Liver (tissue), 9 donors: Measurements from ENCODE around the gene IPO9. TPM values are rescaled to one million over a fixed set of nuclear protein-coding genes. Genes with fewer than 3 reads are reported as not detected.

ENCODE experiments used
- DNase-seq: peaks from one replicate; pipeline ENCODE4 v3.0.0-alpha.2; 2017; ENCODE audit warnings: low spot score
- H3K27ac ChIP-seq, 2 donors: one replicate each; pipeline ENCODE4 v1.7.0; 2013; ENCODE audit warnings: inconsistent platforms in 2 of 2, low read length in 2 of 2, control low read depth in 1 of 2, low read depth in 1 of 2, mild to moderate bottlenecking in 1 of 2
- H3K27me3 ChIP-seq, 4 donors: one replicate each; pipeline versions ENCODE4 v1.6.1 to v1.7.0; 2013; ENCODE audit warnings: low read length in 3 of 4, inconsistent platforms in 1 of 4, mild to moderate bottlenecking in 1 of 4, moderate library complexity in 1 of 4; ENCODE audit not compliant: control insufficient read depth in 4 of 4, insufficient read depth in 4 of 4
- H3K36me3 ChIP-seq, 4 donors: one replicate each; pipeline versions ENCODE4 v1.6.1 to v1.7.0; 2013; ENCODE audit warnings: low read length in 3 of 4, mild to moderate bottlenecking in 3 of 4, low read depth in 1 of 4, moderate library complexity in 1 of 4; ENCODE audit not compliant: control insufficient read depth in 4 of 4, insufficient read depth in 3 of 4
- H3K4me1 ChIP-seq, 4 donors: one replicate each; pipeline versions ENCODE4 v1.6.1 to v1.7.0; 2013; ENCODE audit warnings: low read length in 3 of 4, mild to moderate bottlenecking in 3 of 4, moderate library complexity in 1 of 4; ENCODE audit not compliant: control insufficient read depth in 4 of 4, insufficient read depth in 4 of 4
- H3K4me3 ChIP-seq, 3 donors: one replicate each; pipeline versions ENCODE4 v1.6.1 to v1.7.0; 2013; ENCODE audit warnings: low read length in 3 of 3, control low read depth in 1 of 3, low read depth in 1 of 3, mild to moderate bottlenecking in 1 of 3
- H3K9ac ChIP-seq, 2 donors: one replicate each; pipeline ENCODE4 v1.7.0; 2013; ENCODE audit warnings: low read length in 2 of 2, mild to moderate bottlenecking in 2 of 2, moderate library complexity in 2 of 2, control low read depth in 1 of 2, low read depth in 1 of 2
- H3K9me3 ChIP-seq, 4 donors: one replicate each; pipeline versions ENCODE4 v1.6.1 to v1.7.0; 2013; ENCODE audit warnings: low read length in 3 of 4; ENCODE audit not compliant: control insufficient read depth in 4 of 4
- ATF3 ChIP-seq: IDR thresholded peaks from 2 replicates; pipeline ENCODE4 v1.6.1; 2016; ENCODE audit warnings: antibody characterized with exemption
- CTCF ChIP-seq: fragments of 150-350 bp; IDR thresholded peaks from 2 replicates; pipeline ENCODE4 v1.5.1; 2017; ENCODE audit warnings: improper control_type of control experiment, low read depth, low read length; ENCODE audit not compliant: missing input control
- EGR1 ChIP-seq, 2 donors: IDR thresholded peaks; 2 replicates each; pipeline ENCODE4 v1.6.1; 2016 to 2018; ENCODE audit warnings: antibody characterized with exemption in 2 of 2, low read depth in 2 of 2
- FOXA1 ChIP-seq: IDR thresholded peaks from 2 replicates; pipeline ENCODE4 v1.6.1; 2016; ENCODE audit warnings: antibody characterized with exemption
- FOXA2 ChIP-seq: IDR thresholded peaks from 2 replicates; pipeline ENCODE4 v1.6.1; 2016; ENCODE audit warnings: antibody characterized with exemption
- GABPA ChIP-seq, 2 donors: IDR thresholded peaks in 1 of 2; conservative IDR thresholded peaks in 1 of 2; 2 replicates each; pipeline ENCODE4 v1.6.1; 2016; ENCODE audit warnings: antibody characterized with exemption in 2 of 2, mild to moderate bottlenecking in 1 of 2, moderate library complexity in 1 of 2
- HNF4A ChIP-seq, 2 donors: conservative IDR thresholded peaks; 2 replicates each; pipeline ENCODE4 v1.6.1; 2016; ENCODE audit warnings: antibody characterized with exemption in 2 of 2, mild to moderate bottlenecking in 2 of 2
- HNF4G ChIP-seq: IDR thresholded peaks from 2 replicates; pipeline ENCODE4 v1.6.1; 2016; ENCODE audit warnings: antibody characterized with exemption
- JUND ChIP-seq, 2 donors: IDR thresholded peaks; 2 replicates each; pipeline ENCODE4 v1.6.1; 2016; ENCODE audit warnings: antibody characterized with exemption in 2 of 2
- MAX ChIP-seq: IDR thresholded peaks from 2 replicates; pipeline ENCODE4 v1.6.1; 2016; ENCODE audit warnings: antibody characterized with exemption
- NR2F2 ChIP-seq: IDR thresholded peaks from 2 replicates; pipeline ENCODE4 v1.6.1; 2016; ENCODE audit warnings: antibody characterized with exemption
- RAD21 ChIP-seq, 2 donors: IDR thresholded peaks; 2 replicates each; pipeline ENCODE4 v1.6.1; 2016; ENCODE audit warnings: antibody characterized with exemption in 2 of 2, mild to moderate bottlenecking in 2 of 2
- REST ChIP-seq: IDR thresholded peaks from 2 replicates; pipeline ENCODE4 v1.6.1; 2016; ENCODE audit warnings: antibody characterized with exemption, mild to moderate bottlenecking
- RXRA ChIP-seq, 2 donors: IDR thresholded peaks; 2 replicates each; pipeline ENCODE4 v1.6.1; 2017 to 2018; ENCODE audit warnings: antibody characterized with exemption in 2 of 2, mild to moderate bottlenecking in 1 of 2
- SP1 ChIP-seq: IDR thresholded peaks from 2 replicates; pipeline ENCODE4 v1.6.1; 2018; ENCODE audit warnings: antibody characterized with exemption, mild to moderate bottlenecking
- TAF1 ChIP-seq: conservative IDR thresholded peaks from 2 replicates; pipeline ENCODE4 v1.6.1; 2016; ENCODE audit warnings: antibody characterized with exemption, mild to moderate bottlenecking
- YY1 ChIP-seq: IDR thresholded peaks from 2 replicates; pipeline ENCODE4 v1.6.1; 2016; ENCODE audit warnings: antibody characterized with exemption, mild to moderate bottlenecking
- ZBTB33 ChIP-seq: IDR thresholded peaks from 2 replicates; pipeline ENCODE4 v1.6.1; 2016; ENCODE audit warnings: antibody characterized with exemption
- WGBS: extraction: QIAGEN DNeasy Blood & Tissue Kit; methylation state at CpG from one replicate; pipeline ENCODE4 v1.1.7; 2013; 5-methylcytosine and 5-hydroxymethylcytosine counted together
- polyA plus RNA-seq, 2 donors: library from polyadenylated mRNA; stranded (reverse) in 1 of 2; unstranded in 1 of 2; fragments of 200-250 nt in 1 of 2; fragments of >200 nt in 1 of 2; fragmentation: Nextera tagmentation in 1 of 2; extraction: Ambion mirVana in 1 of 2; gene quantifications; one replicate each; pipeline versions ENCODE4 v1.2.1 to v1.2.3, GENCODE V29; 2013 to 2015
- total RNA-seq, 2 donors: library from RNA; depleted of rRNA; stranded (reverse); fragments of >200 nt; gene quantifications; one replicate each; pipeline ENCODE4 v1.2.3, GENCODE V29; 2014
- donor health status: healthy.
- donor health status: healthy.
- donor health status: healthy.
- donor health status: healthy.
- donor health status: healthy.

IPO9 gene
- total and polyA plus RNA-seq, 4 donors = 6.6 to 22.1 (median 13.6) TPM

- Histone ChIP-seq H3K4me3 (no peak overlapping the region), H3K9ac (no peak overlapping the region), H3K36me3 (no peaks in the 10 kb centered on the region), H3K4me1 (peaks cover 7 to 25% (median 18%) of the 10 kb centered on the region in 4 donors), H3K27ac (no peak overlapping the region), H3K27me3 (no peaks in the 10 kb centered on the region), H3K9me3 (no peaks in the 10 kb centered on the region)
- 92% methylated on average over 16 of the region's 16 CpGs for WGBS
- DNase-seq = no peak
- TF ChIP-seq ATF3 (no peak), TAF1 (no peak)
These were observed 639 bp upstream of the IPO9 start for GRCh38 chr1:201828217-201828819.

- 95% methylated on average over 4 of the region's 4 CpGs for WGBS
- no peak for DNase-seq
- Histone ChIP-seq H3K27me3 (no peaks in the 10 kb centered on the region), H3K36me3 (no peaks in the 10 kb centered on the region), H3K4me3 (no peak overlapping the region), H3K27ac (no peak overlapping the region), H3K9ac (no peak overlapping the region), H3K4me1 (peaks cover 9 to 25% (median 18%) of the 10 kb centered on the region in 4 donors), H3K9me3 (no peaks in the 10 kb centered on the region)
- TF ChIP-seq REST = no peak
- TF ChIP-seq FOXA2 = no peak
- no peak for TF ChIP-seq NR2F2
- TF ChIP-seq HNF4G = no peak
- TF ChIP-seq SP1 = no peak
- TF ChIP-seq ATF3 = no peak
- TF ChIP-seq TAF1 = no peak
- TF ChIP-seq YY1 = no peak
- TF ChIP-seq MAX = no peak
- no peak for TF ChIP-seq EGR1 (IDR thresholded peaks at IDR 0.05; ENCODE audit: low read depth in 2 of 2)
- TF ChIP-seq HNF4A (conservative IDR thresholded peaks at IDR 0.05) = no peak
- no peak for TF ChIP-seq RXRA (IDR thresholded peaks at IDR 0.05)
- TF ChIP-seq ZBTB33 = no peak
- no peak for TF ChIP-seq RAD21 (IDR thresholded peaks at IDR 0.05)
- TF ChIP-seq GABPA (IDR thresholded peaks at IDR 0.05 in 1 of 2, conservative IDR thresholded peaks at IDR 0.05 in 1 of 2) = no peak
- no peak for TF ChIP-seq FOXA1
- no peak for TF ChIP-seq JUND (IDR thresholded peaks at IDR 0.05)
- no peak for TF ChIP-seq CTCF
These were observed 2.4 kb downstream of the IPO9 start for GRCh38 chr1:201831371-201831770.
